ENCODE measurements around the gene DBI.
A peak's percentile ranks its signal among the peaks of the same experiment; 100 is the strongest.

Gene DBI

DNA sequence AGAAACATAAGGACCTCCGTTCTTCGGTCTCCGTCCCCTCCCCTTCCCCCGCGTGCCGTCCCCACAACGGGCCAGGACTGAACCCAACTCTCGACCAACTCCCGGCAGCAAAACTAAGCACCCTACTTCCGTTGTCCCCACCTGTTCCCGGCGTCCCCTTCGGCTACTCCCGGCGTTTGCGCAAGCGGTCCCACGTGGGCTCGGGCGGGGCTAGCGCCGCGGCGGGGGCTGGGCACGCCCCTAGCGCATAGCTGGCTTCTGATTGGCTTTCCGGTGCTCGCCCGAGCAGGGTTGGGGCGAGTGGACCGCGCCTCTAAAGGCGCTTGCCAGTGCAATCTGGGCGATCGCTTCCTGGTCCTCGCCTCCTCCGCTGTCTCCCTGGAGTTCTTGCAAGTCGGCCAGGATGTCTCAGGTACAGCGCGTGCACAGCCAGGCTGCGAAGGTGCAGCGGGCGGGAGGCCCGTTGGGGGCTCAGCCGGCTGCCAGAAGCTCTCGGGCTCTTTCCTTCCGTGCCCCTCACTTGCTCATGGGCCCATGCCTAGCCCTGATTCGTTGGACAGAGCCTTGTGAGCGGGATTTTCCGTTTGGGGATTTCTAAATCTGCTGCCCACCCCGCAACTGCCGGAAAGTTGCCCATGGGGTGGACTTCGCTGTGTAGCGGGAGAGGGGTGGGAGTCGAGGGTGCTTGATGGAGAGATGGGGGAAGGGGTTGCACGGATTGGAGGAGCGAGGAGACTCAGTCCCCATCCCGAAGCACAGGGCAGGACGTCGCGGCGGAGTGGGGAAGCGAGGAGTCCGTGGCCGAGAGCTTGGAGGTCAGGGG is at the start of gene DBI, which contains the start of gene C2orf76:
Gene DBI, plus strand, starts transcription at position 329 of the 823 bp plus-strand sequence. Its CDS starts 75 bp downstream, at position 404.
Gene C2orf76, minus strand, starts transcription at position 186 of the 823 bp plus-strand sequence. CDS start 26,875 bp downstream, outside the sequence.
- peak; percentile 78 to 88 for DNase-seq (ENCODE audit: low read depth in 1 of 2, low spot score in 1 of 2)

DNA sequence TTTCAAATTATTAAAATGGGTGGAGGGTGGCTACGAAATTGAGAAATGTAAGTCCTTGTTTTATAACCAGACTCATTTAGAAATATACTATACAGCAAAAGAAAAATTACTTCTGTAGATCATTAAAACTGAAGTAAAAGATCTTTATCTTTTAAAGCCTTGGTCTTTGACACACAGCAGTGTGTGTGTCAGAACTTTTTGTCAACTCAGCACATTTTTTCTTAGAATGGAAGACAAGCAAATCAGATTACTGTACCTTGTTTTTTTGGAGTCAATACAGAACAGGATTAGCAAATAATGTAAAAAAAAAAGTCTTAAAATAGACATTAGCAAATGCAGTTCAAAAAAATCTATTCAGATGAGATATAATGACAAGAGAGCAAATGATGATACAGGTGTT is 49.2 kb upstream of the DBI start:
- no peak for DNase-seq (ENCODE audit: low read depth in 1 of 2, low spot score in 1 of 2)

DNA sequence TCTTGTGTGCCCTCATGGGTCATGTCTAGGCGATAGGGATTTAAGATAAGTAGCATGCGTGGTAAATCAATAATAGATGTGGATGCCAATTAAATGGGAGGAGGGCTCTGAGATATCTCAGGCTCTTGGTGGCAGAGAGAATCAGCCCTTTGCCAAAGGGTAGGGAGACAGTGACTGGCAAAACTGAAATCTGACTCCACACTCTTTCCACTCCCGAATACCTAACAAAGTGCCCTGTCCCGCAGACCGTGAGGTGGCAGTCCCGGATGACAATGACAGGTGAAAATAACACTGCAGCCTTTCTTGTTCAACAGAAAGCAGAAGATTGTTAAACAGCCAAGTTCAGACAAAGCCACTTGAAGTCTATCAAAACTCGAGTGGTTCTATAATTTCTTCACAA is 47.2 kb upstream of the DBI start:
- DNase-seq (ENCODE audit: low read depth in 1 of 2, low spot score in 1 of 2), result no peak

DNA sequence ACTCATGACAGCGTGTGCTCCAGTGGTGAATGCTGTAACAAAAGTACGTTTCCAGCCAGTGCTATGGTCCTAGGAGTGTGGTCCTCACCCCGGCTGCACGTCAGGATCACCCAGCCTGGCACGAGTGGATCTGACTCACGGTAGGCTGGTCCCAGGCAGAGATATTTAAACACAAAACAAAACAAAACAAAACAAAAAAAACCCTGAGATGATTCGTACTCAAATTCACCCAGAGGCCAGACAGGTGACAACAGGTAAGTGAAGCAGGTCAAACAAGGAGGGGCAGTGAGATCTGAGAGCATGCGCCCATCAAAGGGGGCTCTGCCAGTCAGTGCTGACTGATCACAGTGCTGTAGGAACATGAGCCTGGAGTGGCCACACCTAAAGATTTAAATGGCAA is 43.3 kb upstream of the DBI start:
- no peak for DNase-seq (ENCODE audit: low read depth in 1 of 2, low spot score in 1 of 2)

DNA sequence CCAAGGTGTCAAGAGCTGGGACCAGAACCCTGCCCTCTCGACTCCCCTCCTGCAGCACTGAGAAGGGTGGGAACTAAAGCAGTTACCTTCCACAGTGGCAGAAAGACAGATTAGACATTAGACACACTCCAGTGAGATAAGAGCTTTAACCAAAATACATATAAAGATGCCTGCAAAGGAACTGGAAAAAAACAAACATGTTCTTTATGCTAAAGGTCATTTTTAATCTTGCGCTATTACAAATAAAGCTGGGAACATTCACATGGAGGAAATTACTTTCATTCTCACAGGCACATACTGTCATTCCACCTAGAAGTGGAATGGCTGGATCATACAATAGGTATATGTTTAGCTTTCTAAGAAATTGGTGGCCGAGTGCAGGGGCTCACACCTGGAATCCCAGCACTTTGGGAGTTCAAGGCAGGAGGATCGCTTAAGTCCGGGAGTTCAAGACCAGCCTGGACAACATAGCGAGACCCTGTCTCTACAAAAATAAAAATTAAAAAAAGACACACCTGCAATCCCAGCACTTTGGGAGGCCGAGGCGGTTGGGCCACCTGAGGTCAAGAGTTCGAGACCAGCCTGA is 42.0 kb upstream of the DBI start:
- no peak for DNase-seq (ENCODE audit: low read depth in 1 of 2, low spot score in 1 of 2)

DNA sequence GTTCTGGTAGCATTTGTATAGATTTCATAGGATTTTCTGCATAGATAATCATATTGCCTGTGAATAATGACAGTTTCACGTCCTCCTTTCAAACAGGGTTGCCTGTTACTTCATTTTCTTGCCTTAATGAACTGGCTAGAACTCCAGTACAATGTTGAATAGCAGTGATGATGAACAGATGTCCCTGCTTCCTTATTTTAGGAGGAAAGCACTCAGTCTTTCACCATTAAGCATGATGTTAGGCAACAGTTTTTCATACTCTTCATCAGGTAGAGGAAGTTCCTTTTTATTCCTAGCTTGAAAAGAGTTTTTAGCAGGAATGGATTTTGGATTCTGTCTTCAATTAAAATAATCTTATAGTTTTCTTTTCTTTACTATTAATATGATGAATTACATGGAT is 39.8 kb upstream of the DBI start:
- DNase-seq (ENCODE audit: low read depth in 1 of 2, low spot score in 1 of 2), result no peak

DNA sequence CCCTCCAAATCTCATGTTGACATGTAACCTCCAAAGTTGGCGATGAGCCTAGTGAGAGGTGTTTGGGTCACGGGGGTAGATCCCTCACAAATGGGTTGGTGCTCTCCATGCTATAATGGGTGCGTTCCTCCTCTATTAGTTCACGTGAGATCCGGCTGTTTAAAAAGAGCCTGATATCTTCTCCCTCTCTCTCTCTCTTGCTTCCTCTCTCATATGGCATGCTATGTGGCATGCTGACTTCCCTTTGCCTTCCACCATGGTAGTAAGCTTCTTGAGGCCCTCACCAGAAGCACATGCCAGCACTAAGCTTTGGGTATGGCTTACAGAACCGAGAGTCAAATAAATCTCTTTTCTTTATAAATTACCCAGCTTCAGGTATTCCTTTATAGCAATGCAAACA is 39.3 kb upstream of the DBI start:
- DNase-seq (ENCODE audit: low read depth in 1 of 2, low spot score in 1 of 2), result no peak

DNA sequence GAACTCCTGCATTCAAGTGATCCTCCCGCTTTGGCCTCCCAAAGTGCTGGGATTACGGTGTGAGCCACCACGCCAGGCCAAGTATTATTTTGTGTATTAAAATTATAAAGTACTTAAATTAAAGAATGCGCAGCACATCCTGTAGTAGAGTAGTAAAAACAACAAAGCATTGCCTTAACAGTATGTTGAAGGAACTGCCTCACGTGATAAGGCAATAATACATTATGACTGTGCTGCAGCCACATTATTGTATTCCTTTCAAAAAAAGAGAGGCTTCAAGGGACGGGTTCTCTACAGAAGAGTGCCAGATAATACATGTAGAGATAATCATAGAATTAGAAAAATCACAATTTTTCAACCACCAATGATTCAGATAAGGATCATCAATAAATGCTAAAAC is 33.8 kb upstream of the DBI start:
- DNase-seq (ENCODE audit: low read depth in 1 of 2, low spot score in 1 of 2), result no peak

DNA sequence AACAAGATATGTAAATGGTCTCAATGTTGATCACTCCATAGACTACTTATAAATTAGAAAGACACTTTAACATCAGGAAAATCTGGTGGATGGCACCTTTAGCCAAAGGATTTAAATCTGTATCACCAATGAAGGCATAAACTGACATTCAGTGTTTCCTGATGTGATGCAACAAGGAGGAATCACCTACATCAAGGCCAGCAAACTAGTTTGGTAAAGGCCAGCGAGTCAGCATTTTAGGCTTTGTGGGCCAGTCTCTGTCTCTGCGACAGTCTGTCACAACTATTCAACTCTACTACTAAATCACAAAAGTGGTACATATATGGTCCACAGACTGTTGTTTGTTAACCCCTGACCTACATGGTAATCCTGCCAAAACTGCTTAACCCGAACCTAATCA is 33.4 kb upstream of the DBI start:
- DNase-seq (ENCODE audit: low read depth in 1 of 2, low spot score in 1 of 2), result no peak

DNA sequence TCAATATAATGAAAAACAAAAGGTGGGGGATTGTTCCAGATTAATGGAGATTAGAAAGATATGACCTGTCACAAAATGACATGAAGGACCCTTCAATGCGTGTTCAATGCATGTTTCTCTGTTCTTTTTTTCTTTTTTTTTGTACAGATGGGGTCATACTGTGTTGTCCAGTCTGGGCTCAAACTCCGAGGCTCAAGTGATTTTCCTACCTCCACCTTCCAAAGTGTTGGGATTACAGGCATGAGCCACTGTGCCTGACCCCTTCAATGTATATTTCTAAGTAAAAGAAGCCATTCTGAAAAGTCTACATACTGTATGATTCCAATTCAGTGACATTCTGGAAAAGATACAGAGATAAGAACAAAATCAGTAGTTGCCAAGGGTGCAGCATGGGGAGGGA is 32.9 kb upstream of the DBI start:
- no peak for DNase-seq (ENCODE audit: low read depth in 1 of 2, low spot score in 1 of 2)

DNA sequence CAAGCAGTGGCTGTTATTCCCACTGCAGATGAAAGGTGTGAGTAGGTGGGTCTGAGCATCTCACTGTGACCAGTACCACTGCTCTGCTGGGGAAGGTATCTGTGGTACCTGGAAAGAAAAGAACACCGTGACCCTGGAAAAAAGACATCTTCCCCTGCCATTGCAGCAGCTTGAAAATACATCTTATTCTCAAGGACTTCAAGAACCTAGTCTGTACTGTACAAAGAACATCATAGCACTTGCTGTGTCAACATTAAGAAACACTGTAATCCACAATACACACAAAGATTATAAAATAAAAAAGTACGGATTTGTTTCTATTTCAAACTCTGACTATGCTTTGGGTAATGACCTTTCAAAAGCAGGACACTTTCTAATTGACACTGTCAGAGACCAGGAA is 29.0 kb upstream of the DBI start:
- no peak for DNase-seq (ENCODE audit: low read depth in 1 of 2, low spot score in 1 of 2)

DNA sequence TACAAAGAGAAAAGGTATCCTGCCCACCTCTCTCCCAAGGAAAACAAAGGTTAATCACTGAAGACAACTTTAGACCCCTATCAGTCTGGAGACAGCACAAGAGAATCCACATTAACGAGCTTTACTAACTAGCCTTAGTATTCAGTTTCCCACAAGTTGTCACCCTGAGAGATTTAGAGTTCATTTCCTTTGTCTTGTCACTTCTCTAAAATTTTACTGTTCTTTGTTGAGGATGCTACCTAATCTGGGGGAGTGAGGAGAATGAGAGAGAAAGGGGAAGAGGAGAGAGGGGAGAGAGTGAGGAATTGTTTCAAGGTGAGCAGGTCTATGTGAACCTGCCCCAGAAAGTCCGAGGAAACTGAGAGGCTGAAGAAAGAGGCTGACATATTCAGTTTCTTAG is 28.5 kb upstream of the DBI start:
- DNase-seq (ENCODE audit: low read depth in 1 of 2, low spot score in 1 of 2), result no peak

DNA sequence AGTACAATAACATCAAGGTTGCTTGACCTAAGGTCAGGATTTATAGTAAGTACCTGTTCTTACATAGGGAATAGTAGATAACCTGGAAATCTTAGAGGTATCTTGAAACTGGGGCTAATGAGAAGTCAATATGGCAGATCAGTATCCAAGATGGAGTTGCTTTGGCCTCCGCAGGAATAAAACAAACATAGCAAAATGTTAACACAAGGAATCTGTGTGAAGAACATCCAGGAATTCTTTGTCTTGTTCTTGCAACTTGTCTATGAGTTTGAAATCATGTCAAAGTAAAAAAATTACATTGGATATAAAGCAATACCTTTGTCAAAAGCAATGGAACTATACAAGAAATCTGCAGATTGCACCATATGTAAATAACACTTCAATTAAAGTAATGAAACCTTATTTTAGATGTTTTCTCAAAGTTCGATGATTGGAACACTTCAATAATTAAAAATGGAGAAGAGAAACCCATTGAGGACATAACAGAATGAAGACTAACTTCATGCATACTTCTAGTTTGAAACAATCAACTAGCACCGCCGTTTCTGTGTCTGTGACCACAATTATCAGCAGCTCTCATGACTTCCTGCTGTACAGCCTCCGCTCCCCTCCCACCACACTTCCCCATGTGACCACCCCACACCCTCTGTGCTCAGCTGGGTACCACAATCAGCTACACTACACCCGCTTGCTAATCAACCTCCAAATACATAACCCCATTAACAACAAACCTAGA is 27.8 kb upstream of the DBI start:
- DNase-seq (ENCODE audit: low read depth in 1 of 2, low spot score in 1 of 2), result peak in 1 of 2 donors; percentile 3

DNA sequence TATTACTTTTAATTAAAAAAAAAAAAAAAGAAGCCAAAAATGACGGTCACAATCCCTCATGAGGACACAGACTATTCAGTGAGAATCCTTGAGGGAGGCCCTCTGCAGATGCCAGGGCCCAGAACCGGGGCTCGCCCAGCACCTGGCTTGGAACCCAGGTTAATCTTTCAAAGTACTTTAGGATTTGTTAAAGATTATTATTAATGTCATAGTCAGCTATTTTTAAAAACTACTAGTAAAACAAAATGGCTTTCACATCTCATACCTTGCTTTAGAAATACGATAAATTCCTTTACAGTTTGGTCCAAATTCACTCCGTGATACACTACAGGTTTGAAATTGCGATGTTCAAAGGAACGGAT is 27.2 kb upstream of the DBI start:
- no peak for DNase-seq (ENCODE audit: low read depth in 1 of 2, low spot score in 1 of 2)

DNA sequence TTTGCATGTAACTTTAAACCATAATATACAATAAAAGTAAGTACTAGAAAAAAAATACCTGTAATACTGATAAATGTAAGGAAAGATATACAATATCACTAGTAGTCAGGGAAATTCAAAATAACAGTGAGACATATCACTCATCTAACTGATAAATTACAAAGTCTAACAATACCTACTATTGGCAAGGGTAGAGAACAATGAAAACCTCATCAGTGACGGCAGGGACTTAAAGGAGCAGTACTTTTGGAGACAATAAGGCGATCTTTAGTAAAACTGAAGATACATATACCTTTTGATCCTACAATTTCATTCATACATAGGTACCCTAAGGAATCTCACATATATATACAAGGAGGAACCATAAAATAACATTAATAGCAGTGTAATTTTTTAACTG is 25.1 kb upstream of the DBI start:
- no peak for DNase-seq (ENCODE audit: low read depth in 1 of 2, low spot score in 1 of 2)

DNA sequence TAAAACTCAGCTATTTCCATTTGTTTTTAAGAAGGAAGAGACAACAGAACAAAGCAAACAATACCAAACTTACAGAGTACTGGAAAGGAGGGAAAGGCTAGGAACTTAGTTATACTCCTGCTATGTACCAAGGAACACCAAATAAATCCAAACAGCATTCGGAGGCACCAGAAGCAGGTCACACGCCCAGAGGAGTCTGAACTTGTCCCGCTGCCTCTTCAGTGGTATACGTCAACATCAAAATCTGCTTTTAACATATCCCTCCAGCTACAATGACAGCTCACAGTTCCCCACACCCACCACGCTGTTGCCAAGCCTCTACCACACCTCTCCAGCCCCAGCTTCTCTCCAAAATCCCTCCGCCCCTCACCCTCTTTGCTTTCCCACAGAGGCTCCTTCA is 17.5 kb upstream of the DBI start:
- no peak for DNase-seq (ENCODE audit: low read depth in 1 of 2, low spot score in 1 of 2)

DNA sequence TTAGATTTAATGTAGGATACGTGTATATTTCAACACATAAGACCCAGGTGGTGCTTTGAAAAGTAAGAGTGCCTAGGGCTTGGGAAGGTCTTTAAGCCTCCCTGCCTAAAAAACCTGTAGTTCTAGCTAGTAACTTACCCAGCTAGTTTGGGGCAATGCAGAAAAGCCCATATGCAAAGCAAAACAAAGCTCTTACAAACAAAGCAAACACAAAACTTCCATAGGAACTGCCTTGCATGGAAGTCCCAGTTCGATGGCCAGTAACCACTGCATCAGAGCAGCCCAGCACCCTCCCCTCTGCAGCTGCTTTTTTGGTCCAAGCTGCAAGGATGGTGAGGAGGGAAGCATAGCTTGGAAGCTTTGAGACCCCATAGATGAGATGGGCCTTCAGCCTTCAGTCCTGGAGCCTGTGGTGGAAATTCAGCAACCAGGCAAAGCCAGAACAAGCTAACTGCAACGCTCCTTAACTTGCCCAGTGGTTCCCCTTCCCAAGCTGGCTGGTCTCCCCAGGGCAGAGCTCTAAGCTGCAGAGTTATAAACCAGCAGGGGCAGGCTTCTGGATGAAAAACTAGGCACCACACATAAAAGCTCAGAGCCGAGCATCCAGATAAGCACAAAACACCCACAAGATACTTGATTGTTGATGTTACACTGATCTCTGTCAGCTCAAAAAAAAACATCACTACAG is 16.3 kb upstream of the DBI start:
- DNase-seq (ENCODE audit: low read depth in 1 of 2, low spot score in 1 of 2), result no peak

DNA sequence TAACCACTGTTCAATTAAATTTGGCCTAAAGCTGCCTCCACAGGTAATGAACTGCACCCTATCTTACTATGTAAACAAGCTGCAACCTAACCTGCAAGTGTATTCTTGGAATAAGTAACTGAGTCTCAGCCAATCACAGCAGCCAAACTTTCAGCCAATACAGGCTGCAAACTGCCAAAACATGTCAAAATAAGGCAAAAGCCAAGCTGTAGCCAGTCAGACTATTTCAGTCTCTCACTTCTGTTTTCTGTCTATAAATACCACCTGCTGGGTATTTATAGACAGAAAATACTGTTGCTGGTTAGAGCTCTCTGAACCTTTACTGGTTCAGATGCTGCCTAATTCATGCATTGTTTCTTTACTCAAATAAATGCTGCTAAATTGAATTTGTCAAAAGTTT is 14.4 kb upstream of the DBI start:
- no peak for DNase-seq (ENCODE audit: low read depth in 1 of 2, low spot score in 1 of 2)

DNA sequence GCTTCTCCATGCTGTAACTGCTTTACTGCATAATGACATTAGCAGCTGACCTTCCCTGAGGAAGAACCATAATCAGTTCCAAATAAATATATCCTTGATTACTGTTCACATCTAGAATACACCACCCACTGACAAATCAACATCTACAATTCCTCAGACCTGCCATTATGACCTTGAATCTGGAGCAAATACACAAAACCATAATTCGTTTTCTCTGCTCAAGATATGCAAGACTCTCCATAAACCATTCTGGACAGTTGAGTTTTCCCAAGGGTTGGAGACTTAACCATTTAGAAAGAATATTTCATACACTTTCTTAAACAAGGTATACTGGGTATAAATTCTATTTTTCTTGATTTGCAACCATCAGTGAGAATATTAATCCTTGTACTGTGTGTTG is 11.9 kb upstream of the DBI start:
- DNase-seq (ENCODE audit: low read depth in 1 of 2, low spot score in 1 of 2), result no peak

DNA sequence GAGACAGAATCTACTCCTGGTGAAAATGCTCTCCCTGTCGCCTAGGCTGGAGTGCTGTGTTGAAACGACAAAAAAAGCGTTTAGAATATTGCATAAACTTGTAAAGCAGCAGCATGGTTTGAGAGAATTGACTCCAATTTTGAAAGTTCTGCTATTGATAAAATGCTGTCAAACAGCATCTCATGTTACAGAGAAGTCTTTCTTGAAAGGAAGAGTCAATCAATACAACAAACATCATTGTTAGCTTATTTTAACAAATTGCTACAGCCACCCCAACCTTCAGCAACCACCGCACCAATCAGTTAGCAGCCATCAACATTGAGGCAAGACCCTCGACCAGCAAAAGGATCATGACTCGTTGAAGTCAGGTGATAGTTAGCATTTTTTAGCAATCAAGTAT is 7.0 kb upstream of the DBI start:
- DNase-seq (ENCODE audit: low read depth in 1 of 2, low spot score in 1 of 2), result no peak

DNA sequence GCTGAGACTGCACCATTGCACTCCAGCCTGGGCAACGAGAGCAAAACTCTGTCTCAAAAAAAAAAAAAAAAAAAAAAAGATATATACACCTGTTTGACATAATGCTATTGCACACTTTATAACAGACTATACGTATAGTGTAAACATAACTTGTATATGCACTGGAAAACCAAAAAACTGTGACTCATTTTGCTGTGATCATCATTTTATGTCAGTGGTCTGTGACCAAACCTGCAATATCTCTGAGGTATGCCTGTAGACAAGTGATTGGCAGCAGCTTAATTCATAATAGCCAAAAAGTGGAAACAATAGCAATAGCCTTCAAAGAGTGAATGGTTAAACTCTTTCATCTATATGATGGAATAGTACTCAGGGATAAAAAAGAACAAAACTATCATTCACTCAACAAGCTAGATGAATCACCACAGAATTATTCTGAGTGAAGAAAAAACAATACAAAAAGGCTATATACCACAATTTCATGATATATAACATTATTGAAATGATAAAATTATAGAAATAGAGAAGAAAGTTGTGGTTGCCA is 6.3 kb upstream of the DBI start:
- DNase-seq (ENCODE audit: low read depth in 1 of 2, low spot score in 1 of 2), result no peak
